T1000 (cell line): ENCODE results near the gene RPL39.
"Not testable (repeated sequence)": the region's sequence is repeated elsewhere in the genome, so short reads cannot be mapped to it uniquely, and the experiment has no call there.

Experiments used
- DNase-seq: peaks from one replicate; lab custom pipeline; 2025; ENCODE audit warnings: mixed read lengths; lab: John Stamatoyannopoulos, UW

The RPL39 gene

DNA sequence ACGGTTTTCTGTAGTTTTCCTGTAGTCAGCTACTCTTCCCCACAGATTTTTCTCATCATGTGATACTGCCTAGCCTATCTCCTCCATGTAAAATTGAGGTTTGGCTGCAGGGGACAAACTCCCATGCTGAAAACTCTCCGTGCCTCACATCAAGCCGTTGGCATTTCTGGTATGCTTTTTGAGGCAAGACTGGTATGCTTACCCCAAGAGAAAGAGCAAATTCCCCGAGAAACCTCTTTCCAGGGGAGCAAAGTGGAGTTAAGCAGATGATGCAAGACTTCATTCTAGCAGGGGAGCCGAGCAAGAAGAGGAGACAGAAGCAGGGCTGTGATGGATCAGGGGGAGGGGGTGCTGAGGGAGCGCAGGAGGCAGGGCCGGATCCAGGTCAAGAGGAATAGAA, 28.2 kb downstream of the RPL39 start:
- DNase-seq: peak; percentile 25

DNA sequence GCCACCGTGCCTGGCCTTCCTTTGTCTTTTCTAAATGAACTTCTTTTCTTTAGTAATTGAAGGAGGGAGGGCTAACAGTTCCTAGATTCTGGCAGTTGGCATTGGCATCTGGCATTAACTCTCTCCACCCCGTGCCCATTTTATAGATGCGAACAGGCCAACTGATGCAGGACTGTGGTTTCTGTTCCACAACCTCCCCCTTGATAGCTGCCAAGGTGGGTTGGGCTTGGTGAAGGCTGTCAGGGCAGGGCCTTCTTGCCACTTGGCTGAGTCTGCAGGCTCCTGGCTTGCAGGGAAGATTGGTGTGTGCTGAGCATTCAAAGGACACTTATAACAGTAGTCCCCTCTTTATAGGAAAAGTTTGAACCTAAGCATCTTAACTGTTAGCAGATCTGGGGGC, 28.7 kb downstream of the RPL39 start:
- DNase-seq: no peak

DNA sequence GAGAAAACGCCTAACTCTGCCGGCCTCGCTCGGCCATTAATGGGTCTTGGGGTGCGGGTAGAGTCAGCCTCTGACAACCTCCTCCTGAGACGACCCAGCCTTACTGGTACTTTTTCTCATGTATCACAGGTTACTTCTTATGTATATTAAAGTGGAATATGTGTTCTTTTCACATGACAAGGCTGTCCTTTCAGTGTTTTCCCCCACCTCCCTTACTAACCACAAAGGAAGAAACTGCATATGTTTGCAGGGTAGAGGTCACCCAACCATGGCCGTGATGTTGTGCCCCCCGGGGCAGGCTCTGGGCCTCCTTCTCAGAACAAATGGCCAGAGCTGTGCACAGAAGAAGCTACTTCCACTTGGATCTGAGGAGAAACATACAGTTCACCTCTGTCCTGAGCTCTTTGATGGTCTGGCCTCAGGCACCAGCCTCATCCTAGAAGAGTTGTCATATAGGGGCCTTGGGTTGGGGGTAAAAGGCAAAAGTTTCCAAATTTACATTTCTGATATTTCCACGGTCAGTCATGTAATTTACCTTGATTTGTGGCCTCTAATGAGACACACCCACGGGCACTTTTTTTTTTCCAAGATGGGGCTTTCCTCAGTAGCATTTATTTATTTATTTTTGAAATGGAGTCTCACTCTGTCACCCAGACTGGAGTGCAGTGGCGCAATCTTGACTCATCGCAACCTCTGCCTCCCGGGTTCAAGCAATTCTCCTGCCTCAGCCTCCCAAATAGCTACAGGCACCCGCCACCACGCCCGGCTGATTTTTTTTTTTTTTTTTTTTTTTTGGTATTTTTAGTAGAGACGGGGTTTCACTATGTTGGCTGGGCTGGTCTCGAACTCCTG, 31.2 kb downstream of the RPL39 start:
- DNase-seq: no peak

DNA sequence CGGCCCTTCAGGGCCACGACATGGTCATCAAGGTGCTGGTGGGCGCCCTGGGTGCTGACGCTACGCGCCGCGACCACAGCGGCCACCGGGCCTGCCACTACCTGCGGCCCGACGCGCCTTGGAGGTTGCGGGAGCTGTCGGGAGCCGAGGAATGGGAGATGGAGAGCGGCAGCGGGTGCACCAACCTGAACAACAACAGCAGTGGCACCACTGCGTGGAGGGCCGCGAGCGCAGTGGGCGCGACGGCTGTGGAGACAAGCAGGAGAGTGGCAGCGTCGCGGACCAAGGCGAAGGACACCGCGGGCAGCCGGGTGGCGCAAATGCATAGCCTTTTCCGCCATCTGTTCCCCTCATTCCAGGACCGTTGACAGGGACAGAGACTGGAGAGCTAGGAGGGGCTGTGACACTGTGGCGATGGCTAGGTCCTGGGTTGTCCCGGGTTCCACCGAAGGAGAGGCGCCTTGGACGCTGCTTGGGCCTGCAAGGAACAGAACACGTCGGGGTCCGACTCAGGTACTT, 32.1 kb downstream of the RPL39 start:
- DNase-seq: no peak

DNA sequence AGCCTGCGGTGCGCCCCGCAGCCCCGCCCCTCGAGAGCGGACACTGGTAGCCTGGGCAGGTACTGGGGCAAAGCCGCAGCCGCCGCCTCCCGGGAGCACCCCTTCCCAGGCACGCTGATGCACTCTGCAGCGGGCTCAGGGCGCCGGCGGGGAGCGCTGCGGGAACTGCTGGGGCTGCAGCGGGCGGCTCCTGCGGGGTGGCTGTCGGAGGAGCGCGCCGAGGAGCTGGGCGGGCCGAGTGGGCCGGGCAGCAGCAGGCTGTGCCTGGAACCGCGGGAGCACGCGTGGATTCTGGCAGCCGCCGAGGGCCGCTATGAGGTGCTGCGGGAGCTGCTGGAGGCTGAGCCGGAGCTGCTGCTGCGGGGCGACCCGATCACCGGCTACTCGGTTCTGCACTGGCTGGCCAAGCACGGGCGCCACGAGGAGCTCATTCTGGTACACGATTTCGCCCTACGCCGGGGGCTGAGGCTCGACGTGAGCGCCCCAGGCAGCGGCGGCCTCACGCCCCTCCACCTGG, 32.6 kb downstream of the RPL39 start:
- DNase-seq: no peak

DNA sequence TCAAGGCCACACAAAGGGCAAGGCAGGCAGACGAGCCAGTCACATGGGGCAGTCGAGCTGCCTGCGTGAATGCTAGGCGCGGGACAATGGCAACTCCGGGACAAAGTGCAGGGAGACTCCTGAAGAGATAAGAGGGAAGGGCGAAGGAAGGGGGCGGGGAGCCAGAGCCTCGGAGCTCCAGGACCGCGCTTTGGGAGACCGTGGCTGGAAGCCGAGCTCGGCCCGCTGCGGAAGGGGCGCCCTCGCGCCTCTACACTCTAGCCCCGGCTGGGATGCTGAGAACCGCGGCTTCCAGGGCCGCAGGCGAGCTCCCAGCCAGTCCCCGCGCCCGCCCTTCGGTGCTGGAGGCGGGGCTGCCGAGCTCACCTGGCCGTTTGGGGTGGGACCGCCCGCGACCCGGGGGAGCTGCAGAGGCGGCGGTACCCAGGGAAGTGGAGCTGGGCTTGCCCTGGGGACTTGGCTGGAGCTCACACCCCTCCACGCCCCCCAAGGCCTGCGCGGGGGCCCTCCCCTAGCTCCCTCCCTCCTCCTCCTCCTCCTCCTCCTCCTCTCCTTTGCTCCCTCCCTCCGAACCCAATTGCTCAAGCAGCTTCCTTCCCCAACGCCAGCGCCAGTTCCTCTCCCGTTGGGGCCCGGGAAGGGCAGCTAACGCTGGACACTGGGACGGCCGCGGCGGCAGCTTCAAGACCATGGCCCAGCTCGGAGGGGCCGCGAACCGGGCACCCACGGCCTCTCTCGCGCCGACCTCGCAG, 33.3 kb downstream of the RPL39 start, which contains the start of gene SOWAHD:
Gene SOWAHD, plus strand, starts transcription at position 610 of the 752 bp plus-strand sequence. Its CDS starts 80 bp downstream, at position 690.
- peak; percentile 2 for DNase-seq

DNA sequence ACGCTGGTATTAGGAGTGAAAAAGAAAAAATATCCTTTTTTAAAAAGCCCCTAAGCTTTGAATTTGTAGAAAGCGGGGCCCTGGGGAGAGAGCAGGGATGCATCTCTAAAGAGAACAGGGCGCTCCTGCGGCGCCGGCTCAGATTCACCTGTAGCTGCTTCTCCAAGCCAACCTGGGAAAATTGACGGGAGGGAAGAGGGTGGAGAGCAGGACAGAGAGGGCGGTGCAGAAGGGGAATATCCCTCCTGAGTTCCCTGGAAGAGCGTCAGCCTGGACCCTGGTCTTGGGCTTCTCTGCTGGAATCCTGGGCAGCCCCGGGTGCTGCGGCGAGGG, 33.8 kb downstream of the RPL39 start:
- DNase-seq: no peak

DNA sequence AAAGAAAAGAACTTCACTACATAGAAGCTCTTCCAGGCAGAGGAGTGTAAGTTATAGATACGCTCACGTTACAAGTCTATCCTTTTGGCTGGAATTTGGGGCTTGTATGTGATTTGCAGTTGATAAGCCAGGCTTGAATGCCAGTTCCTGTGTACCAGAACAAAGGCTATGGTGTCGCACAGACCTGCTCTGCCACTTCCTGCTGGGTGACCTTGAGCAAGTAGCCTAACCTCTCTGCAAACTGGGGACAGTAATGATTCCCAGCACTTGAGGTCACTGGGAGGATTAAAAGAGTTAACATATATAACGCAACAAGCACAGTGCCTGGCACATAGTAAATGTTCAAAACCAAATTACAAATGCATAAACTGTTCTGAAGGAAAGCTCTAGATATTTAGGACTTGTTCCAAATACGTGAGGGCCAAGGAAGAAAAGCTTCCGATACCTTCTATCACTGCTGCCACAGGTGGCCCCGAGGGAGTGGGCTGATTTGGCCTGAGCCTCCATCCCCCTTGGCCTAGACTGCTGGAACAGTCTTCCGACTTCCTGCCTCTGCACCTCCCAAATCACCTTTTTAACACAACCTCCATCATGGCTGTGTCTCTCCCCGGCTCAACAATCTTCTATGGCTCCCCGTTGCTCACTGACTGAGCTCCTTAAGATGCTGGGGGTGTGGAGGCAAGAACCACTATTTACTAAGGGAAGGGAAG, 34.3 kb downstream of the RPL39 start:
- DNase-seq: no peak

DNA sequence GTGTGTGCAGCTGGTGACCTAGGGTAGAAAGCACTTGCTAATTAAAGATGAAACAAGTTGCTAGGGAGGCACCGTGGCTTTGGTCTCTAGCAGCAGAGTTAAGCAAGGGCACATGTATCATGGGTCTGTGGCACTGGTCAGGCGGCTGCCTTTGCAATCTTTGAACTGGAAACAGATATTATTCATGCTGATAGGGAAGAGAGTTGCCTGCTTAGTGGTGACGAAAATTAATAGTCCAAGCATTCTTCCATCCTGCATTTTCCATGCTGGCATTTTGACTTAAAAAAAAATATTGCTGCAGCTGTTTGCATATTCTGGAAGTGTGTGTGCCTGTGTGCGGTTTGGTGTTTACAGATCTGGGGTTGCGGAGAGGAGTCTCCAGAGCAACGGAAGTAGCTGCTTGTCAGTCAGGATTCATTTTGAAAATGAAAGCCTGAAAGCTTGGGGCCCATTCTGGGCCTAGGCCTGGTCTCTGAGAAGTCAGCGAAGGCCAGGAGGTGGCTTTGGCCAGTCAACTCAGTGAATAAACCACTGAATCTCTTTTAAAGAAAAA, 35.4 kb downstream of the RPL39 start:
- no peak for DNase-seq

DNA sequence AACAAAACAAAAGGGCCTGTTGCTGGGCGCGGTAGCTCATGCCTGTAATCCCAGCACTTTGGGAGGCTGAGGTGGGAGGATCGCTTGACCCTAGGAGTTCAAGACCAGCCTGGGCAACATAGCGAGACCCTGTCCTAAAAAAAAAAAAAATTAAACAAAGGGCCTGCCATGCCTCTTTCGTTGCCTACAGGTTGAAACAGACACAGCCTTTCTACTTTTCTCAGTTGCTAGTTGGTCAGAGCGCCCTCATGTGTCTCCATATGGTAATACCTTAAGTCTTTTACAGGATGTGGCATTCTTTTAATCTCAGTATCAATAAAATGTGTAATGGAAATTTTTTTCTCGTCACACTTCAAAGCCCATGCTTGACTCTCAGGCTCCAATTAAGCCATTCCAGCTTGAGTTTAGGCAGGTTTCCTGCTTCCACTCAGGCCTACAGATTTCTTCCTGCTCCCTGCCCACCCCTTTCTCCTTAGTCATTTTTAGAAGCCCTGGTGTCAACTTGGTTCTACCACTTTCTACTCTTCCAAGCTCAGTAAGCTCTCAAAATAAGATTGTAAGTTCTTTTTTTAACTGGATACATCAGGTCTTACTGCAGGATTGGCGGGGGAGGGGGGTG, 37.7 kb downstream of the RPL39 start:
- DNase-seq: no peak

DNA sequence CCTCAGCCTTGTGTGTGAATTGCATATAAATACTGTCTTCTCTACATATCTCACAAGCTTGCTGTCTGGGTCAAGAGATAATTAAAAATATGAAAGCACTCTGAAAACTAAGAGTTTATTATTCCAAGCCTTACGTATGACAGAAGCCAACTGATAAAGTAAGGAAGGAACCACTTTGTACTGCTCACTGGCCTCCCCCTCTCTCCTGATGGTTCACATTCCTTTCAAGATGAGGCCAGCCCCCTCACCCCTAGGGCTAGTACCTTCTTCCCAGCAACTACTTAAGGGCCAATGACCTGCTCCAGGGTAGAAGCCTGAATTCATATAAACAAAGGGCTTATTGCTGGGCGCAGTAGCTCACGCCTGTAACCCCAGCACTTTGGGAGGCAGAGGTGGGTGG, 38.4 kb downstream of the RPL39 start:
- no peak for DNase-seq

DNA sequence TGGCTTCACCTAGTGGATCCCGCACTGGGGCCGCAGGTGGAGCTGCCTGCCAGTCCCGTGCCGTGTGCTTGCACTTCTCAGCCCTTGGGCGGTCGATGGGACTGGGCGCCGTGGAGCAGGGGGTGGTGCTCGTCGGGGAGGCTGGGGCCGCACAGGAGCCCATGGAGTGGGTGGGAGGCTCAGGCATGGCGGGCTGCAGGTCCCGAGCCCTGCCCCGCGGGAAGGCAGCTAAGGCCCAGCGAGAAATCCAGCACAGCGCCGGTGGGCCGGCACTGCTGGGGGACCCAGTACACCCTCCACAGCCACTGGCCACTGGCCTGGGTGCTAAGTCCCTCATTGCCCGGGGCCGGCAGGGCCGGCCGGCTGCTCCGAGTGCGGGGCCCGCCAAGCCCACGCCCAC, 40.7 kb downstream of the RPL39 start:
- DNase-seq: not testable (repeated sequence)

DNA sequence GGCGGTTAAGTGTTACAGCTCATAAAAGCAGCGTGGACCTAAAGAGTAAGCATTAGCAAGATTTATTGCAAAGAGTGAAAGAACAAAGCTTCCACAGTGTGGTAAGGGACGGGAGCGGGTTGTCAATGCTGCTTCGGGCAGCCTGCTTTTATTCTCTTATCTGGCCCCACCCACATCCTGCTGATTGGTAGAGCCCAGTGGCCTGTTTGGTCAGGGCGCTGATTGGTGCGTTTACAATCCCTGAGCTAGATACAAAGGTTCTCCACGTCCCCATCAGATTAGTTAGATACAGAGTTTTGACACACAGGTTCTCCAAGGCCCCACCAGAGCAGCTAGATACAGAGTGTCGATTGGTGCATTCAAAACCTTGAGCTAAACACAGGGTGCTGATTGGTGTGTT, 41.3 kb downstream of the RPL39 start:
- not testable (repeated sequence) for DNase-seq

DNA sequence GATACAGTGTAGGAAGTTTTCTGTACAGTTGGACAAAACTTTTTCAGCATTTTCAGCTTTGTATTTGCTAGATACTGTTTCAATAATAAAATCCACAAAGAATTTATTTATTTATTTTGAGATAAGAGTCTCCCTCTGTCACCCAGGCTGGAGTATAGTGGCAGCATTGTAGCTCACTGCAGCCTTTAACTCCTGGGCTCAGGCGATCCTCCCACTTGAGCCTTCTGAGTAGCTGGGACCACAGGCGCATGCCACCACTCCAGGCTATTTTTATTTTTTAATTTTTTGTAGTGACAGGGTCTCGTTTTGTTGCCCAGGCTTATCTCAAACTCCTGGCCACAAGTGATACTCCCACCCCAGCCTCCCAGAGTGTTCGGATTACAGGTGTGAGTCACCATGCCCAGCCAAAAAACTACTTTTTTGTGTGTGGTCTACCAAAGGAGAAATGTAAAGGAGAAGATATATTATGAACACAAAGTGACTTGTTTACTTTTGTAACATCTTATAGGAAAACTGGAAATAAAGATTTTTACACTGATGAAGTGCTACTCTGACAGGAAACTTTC, 46.1 kb downstream of the RPL39 start:
- no peak for DNase-seq

DNA sequence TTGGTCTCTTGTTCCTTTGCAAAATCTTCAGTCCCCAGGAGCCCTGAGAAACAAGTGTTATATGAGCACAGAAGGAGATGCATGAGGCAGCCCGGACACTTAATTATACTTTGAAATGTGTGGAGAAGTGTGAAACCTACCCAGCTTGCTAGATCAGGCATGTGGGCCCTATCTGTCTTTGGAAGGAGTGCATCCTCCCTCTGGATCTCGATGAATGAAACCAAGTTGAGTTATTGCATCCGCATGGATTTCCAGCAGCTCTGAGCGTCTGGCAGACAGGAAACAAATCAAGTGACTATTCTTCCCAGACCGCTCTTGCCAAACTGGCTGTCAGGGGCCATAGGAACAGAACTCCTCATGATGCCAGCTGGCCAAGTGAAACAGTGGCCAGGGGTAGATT, 52.7 kb downstream of the RPL39 start:
- DNase-seq: no peak
